ENCODE data around the gene SEPTIN2. TPM values are rescaled to one million over a fixed set of nuclear protein-coding genes. Genes with fewer than 3 reads are reported as not detected.

Gene SEPTIN2
- total RNA-seq, 1 donor from 2014 or later, result 219 TPM

- intact Hi-C loops (cut with DNase I), result no loop called here
- DNase-seq (ENCODE audit: low spot score), result no peak
Measured at GRCh38 chr2:241399941-241400922, 84.5 kb downstream of the SEPTIN2 start.

Other genes starting within 250 kb of the SEPTIN2 start
- 21.0 TPM for gene MTERF4, start 213.6 kb upstream of the SEPTIN2 start, total RNA-seq
- gene PASK, start 166.5 kb upstream of the SEPTIN2 start, total RNA-seq, result 2.2 TPM
- 77.7 TPM for gene PPP1R7, start 165.5 kb upstream of the SEPTIN2 start, total RNA-seq
- 3.4 TPM for gene ANO7, start 127.2 kb upstream of the SEPTIN2 start, total RNA-seq
- gene HDLBP, start 253 bp upstream of the SEPTIN2 start, total RNA-seq, result 356 TPM
- gene FARP2, start 40.4 kb downstream of the SEPTIN2 start, total RNA-seq, result 24.4 TPM
- 95.9 TPM for gene STK25, start 192.7 kb downstream of the SEPTIN2 start, total RNA-seq
- 4.5 TPM for gene BOK, start 242.8 kb downstream of the SEPTIN2 start, total RNA-seq

Measured in cardiac septum (tissue), 1 donor.